SK-N-MC (cell line): ENCODE data around the gene ATP5MK.
"Not testable (repeated sequence)": the region's sequence is repeated elsewhere in the genome, so short reads cannot be mapped to it uniquely, and the experiment has no call there.

ENCODE experiments used
- DNase-seq: peaks from one replicate; pipeline ENCODE4 v3.0.0-alpha.2; 2011; ENCODE audit warnings: low read depth, low spot score
- H3K27ac ChIP-seq: fragments of 200-600 bp; sonication (generic); 2 replicates; pipeline ENCODE4 v1.5.1; 2016; ENCODE audit warnings: mixed run types
- H3K36me3 ChIP-seq: fragments of 200-600 bp; sonication (generic); 2 replicates; pipeline ENCODE4 v1.6.1; 2017; ENCODE audit warnings: antibody characterized with exemption, low read length, mixed read lengths; ENCODE audit not compliant: insufficient read depth
- H3K4me3 ChIP-seq: fragments of 200-600 bp; sonication (generic); 2 replicates; pipeline ENCODE4 v1.5.1; 2016
- H3K9ac ChIP-seq: fragments of 200-600 bp; sonication (generic); 2 replicates; pipeline ENCODE4 v1.8.0; 2017; ENCODE audit warnings: mixed run types, mixed read lengths; ENCODE audit not compliant: insufficient read length
- H3K9me3 ChIP-seq: fragments of 200-600 bp; sonication (generic); 2 replicates; pipeline ENCODE4 v1.6.1; 2017; ENCODE audit warnings: low read depth, mild to moderate bottlenecking, antibody characterized with exemption, low read length, moderate library complexity, mixed read lengths
- EZH2 ChIP-seq: fragments of 200-600 bp; sonication (generic); IDR thresholded peaks from one replicate; pipeline ENCODE4 v1.6.1; 2017; ENCODE audit warnings: antibody characterized with exemption
- FOXP2 ChIP-seq: optimal IDR thresholded peaks from 2 replicates; pipeline ENCODE3; 2011; ENCODE audit warnings: mild to moderate bottlenecking, moderate library complexity; ENCODE audit not compliant: insufficient read depth; ENCODE audit errors: extremely low read length, control extremely low read depth
- POLR2AphosphoS5 ChIP-seq: IDR thresholded peaks from 2 replicates; pipeline ENCODE4 v1.6.1; 2012; ENCODE audit warnings: mild to moderate bottlenecking, low read depth, low read length, borderline replicate concordance

ATP5MK gene

GRCh38 chr10:103373544-103373943, 22.7 kb downstream of the ATP5MK start:
- H3K36me3 ChIP-seq: peaks cover 3% of the 10 kb centered on the region; the same call in 1 of the 2 replicates
- H3K4me3 ChIP-seq: no peak overlapping the region

GRCh38 chr10:103367782-103368518, 28.3 kb downstream of the ATP5MK start, which contains the start of gene TAF5:
TAF5 (plus strand) TSS chr10:103367976; CDS start chr10:103367990, 14 bp downstream.
- H3K9me3 ChIP-seq: no peaks in the 10 kb centered on the region
- peak within 1 kb of the TSS; percentile 62; the same call in 1 of the 2 replicates for H3K27ac ChIP-seq
- no peaks in the 10 kb centered on the region for H3K36me3 ChIP-seq
- DNase-seq: peak; percentile 76
- peak within 1 kb of the TSS; percentile 79 for H3K4me3 ChIP-seq
- TF ChIP-seq POLR2AphosphoS5 (peak; percentile 90; the same call in 1 of the 2 replicates), FOXP2 (no peak)
- H3K9ac ChIP-seq: peak within 1 kb of the TSS; percentile 80

More at GRCh38 chr10:103373544-103373943, 22.7 kb downstream of the ATP5MK start:
- TF ChIP-seq EZH2 (no peak), POLR2AphosphoS5 (no peak), FOXP2 (no peak)
- H3K9me3 ChIP-seq: no peaks in the 10 kb centered on the region
- DNase-seq: no peak
- H3K27ac ChIP-seq: no peak overlapping the region
- no peak overlapping the region for H3K9ac ChIP-seq

GRCh38 chr10:103367379-103367781, 28.9 kb downstream of the ATP5MK start:
- no peak overlapping the region for H3K9ac ChIP-seq
- no peaks in the 10 kb centered on the region for H3K36me3 ChIP-seq
- no peaks in the 10 kb centered on the region for H3K9me3 ChIP-seq
- TF ChIP-seq EZH2 (no peak), POLR2AphosphoS5 (no peak), FOXP2 (no peak)
- peak overlapping the region; percentile 62; the same call in 1 of the 2 replicates for H3K27ac ChIP-seq
- no peak for DNase-seq
- peak overlapping the region; percentile 79 for H3K4me3 ChIP-seq

- H3K4me3 ChIP-seq, H3K36me3 ChIP-seq, H3K27ac ChIP-seq, H3K9me3 ChIP-seq, DNase-seq, H3K9ac ChIP-seq: not testable (repeated sequence)
These were observed 35.5 kb downstream of the ATP5MK start for GRCh38 chr10:103360791-103361190.

DNA sequence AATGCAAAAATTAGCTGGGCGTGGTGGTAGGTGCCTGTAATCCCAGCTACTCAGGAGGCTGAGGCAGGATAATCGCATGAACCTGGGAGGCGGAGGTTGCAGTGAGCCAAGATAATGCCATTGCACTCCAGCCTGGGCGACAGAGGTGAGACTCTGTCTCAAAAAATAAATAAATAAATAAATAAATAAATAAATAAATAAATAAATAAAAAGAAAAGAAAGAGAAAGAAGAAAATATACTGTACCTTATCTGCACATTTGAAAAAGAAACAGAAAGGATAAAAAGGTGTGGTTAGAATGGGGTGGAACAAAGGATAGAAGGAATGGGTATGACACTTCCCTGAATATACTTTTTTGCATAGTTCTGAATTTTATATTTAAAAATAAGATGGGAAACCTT, 36.8 kb downstream of the ATP5MK start:
- not testable (repeated sequence) for H3K9ac ChIP-seq, H3K36me3 ChIP-seq, H3K27ac ChIP-seq, H3K9me3 ChIP-seq, H3K4me3 ChIP-seq, DNase-seq

DNA sequence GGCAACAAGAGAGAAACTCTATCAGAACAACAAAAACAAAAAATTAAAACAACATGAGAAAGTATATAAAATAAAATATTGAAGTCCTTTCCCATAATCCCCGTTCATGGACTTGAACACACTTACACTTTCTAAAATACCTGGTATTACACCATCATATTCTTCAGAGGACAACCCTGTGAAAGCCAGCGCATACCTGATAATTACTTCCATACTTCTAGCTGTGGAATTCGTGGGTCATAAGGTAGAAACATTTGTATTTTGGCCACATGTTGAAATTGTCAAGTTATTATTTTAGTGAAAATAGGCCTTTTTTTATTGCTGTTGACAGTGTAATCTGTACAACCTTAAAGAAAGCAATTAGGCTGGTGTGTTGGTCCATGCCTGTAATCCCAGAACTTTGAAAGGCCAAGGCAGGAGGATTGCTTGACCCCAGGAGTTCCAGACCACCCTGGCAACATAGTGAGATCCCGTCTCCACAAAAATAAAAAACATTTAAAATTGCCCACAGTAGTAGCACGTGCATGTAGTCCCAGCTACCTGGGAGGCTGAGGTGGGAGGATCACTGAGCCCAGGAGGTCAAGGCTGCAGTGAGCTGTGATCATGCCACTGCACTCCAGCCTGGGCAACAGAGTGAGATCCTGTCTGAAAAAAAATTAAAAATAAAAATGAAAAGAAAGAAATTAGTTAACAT, 40.2 kb downstream of the ATP5MK start:
- DNase-seq: no peak
- TF ChIP-seq POLR2AphosphoS5 (no peak), FOXP2 (no peak), EZH2 (no peak)
- no peaks in the 10 kb centered on the region for H3K9me3 ChIP-seq
- H3K36me3 ChIP-seq: no peaks in the 10 kb centered on the region
- H3K27ac ChIP-seq: no peak overlapping the region
- H3K4me3 ChIP-seq: no peak overlapping the region
- no peak overlapping the region for H3K9ac ChIP-seq

- DNase-seq, H3K9me3 ChIP-seq, H3K9ac ChIP-seq, H3K27ac ChIP-seq, H3K36me3 ChIP-seq, H3K4me3 ChIP-seq: not testable (repeated sequence)
These were observed 41.7 kb downstream of the ATP5MK start for GRCh38 chr10:103354567-103354966.

DNA sequence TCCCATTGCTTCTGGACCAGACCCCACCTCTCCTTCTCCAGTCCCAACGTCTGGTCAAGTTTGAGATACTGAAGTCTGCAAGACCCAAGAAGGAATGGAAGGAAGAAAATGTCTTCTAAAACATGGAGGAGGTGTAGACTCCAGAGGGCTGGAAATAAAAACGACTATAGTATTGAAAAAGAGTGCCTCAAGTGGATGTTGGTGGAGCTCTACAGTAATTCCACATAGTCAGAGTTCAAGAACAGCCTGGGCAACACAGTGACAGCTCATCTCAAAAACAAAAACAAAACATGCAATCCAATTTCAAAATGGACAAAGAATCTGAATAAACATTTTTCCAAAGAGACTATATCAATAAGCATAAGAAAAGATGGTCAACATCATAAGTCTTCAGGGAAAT, 43.0 kb downstream of the ATP5MK start:
- Histone ChIP-seq H3K36me3 (no peaks in the 10 kb centered on the region; the same call in 1 of the 2 replicates), H3K9me3 (no peaks in the 10 kb centered on the region), H3K27ac (no peak overlapping the region), H3K9ac (no peak overlapping the region), H3K4me3 (no peak overlapping the region)
- DNase-seq: no peak
- TF ChIP-seq POLR2AphosphoS5 (no peak), FOXP2 (no peak), EZH2 (no peak)
